ENCODE data around the gene BBX.
A peak's percentile ranks its signal among the peaks of the same experiment; 100 is the strongest.

Gene BBX

DNA sequence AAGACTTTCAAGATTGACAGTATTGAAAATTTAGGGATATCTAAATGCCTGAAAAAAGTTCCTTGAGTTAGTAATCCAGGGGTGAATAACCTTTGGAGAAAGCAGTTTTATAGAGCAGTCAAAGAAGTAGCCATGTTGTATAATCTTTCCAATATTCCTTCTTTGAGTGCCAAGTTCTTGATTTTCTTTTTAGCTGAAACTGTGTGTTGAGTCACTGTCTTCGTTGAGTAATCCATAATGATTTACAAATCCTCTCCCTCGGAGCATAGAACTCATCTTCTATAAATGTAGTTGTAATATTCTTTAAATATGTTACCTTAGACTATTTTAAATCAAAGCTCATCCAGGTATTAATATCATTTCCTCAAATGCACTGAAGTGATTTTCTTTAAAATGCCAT, 135.2 kb downstream of the BBX start:
- DNase-seq (ENCODE audit: low read depth) = no peak

DNA sequence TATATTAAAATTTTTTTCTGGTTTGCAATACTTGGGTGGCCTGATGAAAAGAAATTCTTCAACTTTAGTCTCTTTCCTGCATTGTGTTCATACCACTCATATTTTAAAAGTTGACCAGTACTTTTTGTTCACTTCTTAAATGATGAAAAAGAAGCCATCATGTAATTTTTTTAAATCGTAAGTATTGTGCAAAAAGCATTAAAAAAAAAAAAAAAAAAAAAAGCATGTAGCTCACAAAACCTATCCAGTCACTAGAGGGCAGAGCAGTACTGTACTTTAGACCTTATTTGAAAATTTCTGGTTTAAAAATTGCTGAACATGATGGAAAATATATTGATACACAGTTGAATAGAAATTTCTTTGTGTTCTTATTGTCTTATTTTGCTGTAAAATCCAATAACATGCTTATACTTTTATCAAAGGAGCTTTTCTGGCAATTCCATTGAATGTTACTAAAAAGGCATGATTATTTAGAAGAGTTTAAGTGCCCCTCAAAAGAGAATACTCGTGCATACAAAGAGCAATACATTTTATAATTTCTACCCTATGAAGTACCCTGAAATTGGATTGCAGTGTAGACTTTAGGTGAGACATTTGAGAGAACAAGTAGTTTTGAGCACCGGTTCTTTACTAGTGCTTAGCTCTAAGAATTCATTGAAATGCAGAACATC, 137.7 kb downstream of the BBX start:
- DNase-seq (ENCODE audit: low read depth) = no peak

DNA sequence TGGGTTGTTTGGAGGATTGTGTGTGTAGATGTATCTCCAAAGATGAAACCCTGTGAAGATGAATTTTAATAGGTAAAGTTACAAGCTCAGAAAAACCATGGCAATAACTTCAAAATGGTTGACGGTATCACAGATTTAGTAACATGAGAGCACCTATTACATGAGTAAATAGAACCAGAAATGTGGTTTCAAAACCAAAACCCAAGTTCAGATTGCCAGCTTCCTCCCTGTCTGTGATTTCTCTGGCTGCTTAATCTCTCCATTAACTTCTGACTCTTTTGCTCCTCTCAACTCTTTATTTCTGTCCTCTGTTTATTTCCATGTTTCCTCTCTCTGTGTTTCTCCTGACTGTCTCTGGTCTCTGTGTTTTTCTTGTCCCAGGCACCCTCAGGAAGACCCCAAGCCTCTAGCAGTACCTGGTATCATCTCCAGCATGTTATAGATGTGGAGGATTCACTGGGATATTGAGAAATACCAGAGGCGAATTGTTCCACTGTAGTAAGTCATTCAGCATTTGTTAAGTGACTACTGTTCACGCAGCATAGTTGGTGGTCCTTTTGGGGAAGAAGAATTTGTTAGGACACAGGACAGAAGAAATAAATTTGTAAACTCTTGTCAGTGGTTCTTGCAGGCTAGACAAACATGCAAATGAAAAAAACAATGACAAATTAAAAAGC, 138.8 kb downstream of the BBX start:
- no peak for DNase-seq (ENCODE audit: low read depth)

DNA sequence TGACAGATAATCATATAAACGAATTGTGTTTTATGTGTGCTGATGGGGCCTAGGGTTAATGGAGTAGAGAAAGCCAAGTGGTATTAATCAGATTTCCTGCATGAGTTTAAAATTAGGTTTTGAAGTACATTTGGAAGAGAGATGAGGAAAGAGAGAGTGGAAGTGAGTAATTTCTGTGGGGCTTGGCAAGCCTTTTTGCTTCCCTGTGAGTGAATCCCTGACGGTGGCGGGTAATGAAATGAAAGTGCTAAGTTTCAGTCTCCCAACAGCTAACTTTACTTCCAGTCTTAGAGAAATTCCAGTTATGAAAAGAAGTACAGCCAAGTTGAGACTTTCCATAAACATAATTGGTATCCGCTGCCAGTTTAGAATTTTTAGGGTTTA, 139.4 kb downstream of the BBX start:
- peak; percentile 63 for DNase-seq (ENCODE audit: low read depth)

- DNase-seq (ENCODE audit: low read depth) = no peak
These were observed 139.8 kb downstream of the BBX start for GRCh38 chr3:107662586-107662985.

DNA sequence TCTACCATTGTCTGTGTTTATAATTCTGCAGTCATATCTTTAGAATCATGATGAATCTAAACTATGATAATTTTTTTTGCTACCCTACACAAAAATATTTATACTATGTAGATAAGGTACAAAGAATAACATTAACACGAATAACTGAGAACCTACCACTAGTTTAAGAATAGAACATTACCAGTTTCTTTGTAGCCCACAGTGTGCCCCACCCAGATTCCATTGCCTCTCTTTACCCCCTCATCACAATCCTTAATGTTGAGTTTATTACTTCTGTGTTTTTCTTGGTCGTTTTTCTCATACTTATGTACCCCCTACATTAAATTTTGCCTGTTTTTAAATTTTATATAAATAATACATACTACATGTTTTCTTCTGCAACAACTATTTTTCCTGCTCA, 140.5 kb downstream of the BBX start:
- no peak for DNase-seq (ENCODE audit: low read depth)

DNA sequence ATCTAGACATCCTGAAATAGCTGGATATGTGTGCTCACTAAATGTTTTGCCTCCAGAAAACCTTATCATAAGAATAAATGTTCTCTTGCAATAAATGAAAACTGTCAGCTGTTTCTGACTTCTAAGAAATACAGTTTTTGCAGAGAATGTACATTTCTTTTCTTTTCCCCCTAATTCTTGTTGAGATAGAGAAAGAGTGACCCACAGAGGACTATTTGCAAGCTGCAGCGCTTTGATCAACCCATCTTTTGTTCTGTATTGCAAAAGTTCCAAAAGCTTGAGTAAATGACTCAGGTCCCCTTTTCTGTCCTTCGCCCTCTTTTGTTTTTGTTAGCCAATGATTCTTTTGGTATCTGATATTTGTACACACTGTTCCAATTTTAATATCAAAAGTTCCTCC, 141.9 kb downstream of the BBX start:
- no peak for DNase-seq (ENCODE audit: low read depth)

DNA sequence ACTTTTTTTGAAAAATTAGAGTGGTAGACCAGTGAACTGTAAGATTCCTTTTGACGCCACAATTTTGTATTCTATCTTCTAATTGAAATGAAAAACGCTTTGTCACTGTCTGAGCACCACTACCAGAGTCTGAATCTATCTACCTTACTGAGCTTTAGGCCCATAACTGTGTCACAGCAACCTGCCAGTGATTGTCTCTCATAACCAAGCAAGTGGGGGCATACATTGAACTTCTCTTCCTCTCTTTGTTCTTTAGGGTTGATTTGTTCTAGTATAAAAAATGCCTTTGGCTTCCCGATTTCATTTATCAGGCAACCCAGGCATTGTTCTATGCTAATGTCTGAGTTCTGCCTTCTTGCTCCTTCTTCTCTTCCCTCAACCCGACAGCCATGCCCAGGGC, 142.6 kb downstream of the BBX start:
- DNase-seq (ENCODE audit: low read depth) = no peak

DNA sequence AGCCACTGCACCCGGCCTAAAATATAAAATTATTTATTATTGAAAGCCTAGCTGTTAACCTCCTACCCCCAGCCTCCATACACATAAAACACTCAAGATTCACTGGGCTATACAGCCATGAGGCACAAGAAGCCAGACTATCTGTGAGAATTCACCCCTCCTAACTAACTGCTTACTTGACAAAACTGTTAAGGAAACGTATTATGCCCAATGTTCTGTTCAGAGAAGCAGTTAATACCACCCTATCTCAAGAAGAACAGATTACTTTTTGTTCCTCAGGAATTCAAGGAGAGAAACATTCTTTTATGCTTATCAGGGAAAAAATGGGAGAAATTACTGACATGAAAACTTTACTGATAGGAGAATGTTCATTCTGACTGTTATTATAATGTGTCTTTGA, 144.1 kb downstream of the BBX start:
- DNase-seq (ENCODE audit: low read depth) = no peak

GRCh38 chr3:107668416-107668815, 145.7 kb downstream of the BBX start:
- no peak for DNase-seq (ENCODE audit: low read depth)

- DNase-seq (ENCODE audit: low read depth) = no peak
These were observed 146.2 kb downstream of the BBX start for GRCh38 chr3:107668963-107669362.

DNA sequence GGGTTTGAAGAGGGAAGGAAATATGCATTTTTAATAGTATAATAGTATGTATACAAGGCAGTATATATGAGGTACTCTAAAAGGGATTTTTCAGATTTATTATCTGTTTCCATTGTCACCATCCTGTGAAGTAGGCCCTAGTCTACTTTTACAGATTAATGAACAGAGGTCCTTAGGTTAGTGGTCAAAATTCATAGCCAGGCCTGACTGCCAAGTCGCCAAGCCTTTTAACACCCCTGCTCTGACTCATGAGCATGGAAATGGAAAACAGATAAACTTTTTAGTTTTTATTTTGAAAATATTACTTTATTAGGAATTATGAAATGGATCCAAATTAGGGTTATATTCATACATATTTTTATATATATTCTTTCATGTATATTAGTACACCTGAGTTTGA, 146.9 kb downstream of the BBX start:
- no peak for DNase-seq (ENCODE audit: low read depth)

DNA sequence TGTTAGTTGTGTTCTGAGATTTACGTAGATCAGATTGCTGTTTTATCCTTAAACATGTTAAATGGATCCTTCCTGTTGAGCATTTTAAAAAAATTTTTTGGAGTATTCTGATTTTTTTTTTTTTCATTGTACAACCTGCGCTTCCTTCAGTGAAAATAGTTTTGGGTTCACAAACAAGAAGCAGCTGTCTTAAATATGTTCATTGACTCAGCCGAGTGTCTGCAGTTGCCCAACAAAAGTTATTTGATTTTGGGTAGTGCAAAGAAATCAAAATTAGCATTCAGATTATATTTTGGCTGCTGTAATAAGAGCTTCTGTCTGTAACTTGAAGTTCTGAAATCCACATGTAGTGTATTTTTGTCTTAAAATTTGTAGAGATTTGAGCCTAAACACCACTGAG, 148.2 kb downstream of the BBX start:
- DNase-seq (ENCODE audit: low read depth) = no peak

- no peak for DNase-seq (ENCODE audit: low read depth)
These were observed 151.6 kb downstream of the BBX start for GRCh38 chr3:107674371-107674770.

GRCh38 chr3:107675233-107675900, 152.6 kb downstream of the BBX start:
- no peak for DNase-seq (ENCODE audit: low read depth)

DNA sequence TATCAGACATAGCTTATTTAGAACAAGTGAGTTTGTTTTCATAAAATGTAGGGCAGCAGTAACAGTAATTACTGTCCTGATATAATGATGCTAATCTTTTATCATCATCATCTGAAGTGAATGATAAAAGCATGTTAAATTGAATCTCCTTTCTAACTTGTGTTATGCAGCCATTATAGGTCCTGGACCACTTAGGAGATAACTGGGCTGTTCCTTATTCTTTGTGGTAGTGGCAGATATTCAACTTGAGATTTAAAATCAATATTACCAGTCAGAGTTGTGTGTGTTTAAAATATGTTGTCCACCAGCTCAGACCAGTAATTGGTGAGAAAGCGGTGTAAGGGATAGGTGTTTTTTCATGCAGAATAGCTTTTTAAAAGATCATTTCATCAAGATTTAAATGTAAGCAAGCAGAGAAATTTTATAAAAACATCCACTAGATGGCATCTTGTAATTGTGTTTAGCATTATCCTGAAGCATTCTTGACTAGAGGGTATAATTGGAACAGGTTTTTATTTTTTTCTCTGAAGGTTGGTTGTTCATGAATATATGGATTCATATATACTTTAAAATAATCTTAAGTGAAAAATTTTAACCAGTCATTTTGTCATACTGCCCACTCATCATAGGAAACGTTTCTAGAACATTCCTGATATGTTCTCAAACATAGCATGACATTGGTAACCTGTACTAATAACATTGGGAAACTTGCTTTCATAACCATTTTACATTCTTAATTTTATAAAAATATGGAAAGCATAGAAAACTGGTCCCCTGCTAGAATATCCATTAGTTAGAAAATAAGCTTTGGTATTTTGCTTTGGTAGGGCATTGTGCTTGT, 153.9 kb downstream of the BBX start:
- DNase-seq (ENCODE audit: low read depth) = no peak

DNA sequence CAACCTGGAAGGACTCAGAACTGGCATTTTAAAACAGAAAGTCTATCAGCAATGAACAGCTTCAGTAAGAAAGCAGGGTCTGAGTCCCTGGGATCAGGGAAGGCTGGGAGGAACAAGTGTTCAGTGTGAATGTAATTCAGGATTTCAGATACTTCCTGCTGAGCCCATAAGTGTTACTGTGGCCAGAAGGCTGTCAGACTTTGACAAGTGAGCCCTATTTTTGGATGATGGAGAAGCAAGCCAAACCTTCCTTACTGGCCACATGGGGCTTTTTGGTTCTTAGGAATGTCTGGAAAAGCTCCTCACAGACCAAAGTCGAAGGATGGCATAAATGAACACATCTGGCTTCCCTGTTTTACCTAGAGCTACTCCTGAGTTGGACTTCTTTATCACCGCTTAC, 157.2 kb downstream of the BBX start:
- no peak for DNase-seq (ENCODE audit: low read depth)

- DNase-seq (ENCODE audit: low read depth) = no peak
These were observed 157.9 kb downstream of the BBX start for GRCh38 chr3:107680698-107681097.

DNA sequence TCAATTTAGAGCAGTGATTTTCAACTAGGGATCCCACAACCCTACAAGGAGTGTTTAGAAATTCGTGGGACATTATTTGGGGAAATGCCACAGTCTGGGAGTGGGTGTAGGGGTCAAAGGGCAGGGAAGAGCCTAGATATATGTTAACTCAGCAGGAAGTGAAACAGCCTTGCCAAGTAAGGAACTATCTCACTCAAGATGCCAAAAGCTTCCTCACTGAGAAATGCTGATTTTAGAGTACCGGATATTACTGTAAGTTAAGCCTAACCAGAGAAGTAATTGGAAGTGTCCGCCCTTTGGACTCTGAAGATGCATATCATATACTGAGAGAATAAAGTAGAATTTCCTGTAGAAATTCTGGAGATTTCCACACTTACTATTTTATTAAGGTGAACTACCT, 158.6 kb downstream of the BBX start:
- DNase-seq (ENCODE audit: low read depth) = no peak

- DNase-seq (ENCODE audit: low read depth) = no peak
These were observed 159.8 kb downstream of the BBX start for GRCh38 chr3:107682580-107682979.

GRCh38 chr3:107683447-107683846, 160.7 kb downstream of the BBX start:
- DNase-seq (ENCODE audit: low read depth) = no peak

GRCh38 chr3:107684431-107684925, 161.7 kb downstream of the BBX start:
- no peak for DNase-seq (ENCODE audit: low read depth)

GRCh38 chr3:107685383-107685782, 162.6 kb downstream of the BBX start:
- DNase-seq (ENCODE audit: low read depth) = no peak
